Fibroblast of upper back skin (primary cell): ENCODE results near the gene TYRP1.
"Not testable (repeated sequence)": the region's sequence is repeated elsewhere in the genome, so short reads cannot be mapped to it uniquely, and the experiment has no call there.

Source experiments
- DNase-seq: peaks from one replicate; pipeline ENCODE4 v3.0.0-alpha.2; 2013

The TYRP1 gene

GRCh38 chr9:12693141-12693540 lies at the start of gene TYRP1:
TSS of gene TYRP1 (plus strand) at chr9:12693385. CDS start at chr9:12693997, 612 bp downstream.
- DNase-seq, result no peak

GRCh38 chr9:12643686-12644085 lies 49.5 kb upstream of the TYRP1 start:
- peak; percentile 61 for DNase-seq

DNA sequence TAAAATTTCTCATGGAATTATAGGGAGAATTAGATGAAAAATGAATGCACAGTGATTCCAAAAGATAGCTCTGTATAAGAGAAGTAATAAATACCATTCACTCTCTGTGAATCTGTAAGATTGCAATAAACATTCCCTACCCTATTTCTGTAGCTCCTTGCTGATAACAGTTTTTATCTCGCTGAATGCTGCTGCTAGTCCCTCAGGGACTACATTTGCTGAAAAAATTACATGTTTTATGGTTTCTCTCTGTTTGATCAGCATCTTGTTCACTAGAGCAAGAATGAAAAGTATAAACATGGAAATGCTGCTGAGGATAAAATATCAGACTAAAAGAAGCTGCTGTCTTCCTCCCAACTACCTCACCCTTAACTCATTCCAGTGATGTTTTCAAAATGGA lies 44.3 kb upstream of the TYRP1 start:
- no peak for DNase-seq

DNA sequence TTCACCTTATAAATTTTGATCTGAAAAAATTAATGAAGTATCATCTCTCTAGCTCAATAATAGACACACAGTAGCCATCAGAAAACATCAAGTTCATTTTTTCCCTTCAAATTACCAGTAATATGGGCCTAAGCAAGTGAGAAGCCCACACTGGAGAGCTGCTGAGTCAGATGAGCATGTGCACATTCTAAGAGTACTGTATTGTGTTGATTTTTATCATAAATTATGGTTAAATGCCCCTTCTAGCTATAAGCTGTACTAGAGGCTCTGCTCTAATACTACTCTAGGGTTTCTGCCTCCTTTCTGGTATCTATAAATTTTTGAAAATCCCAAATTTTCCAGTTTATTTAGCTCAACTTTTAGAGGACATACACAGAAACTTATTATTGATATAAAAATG lies 42.1 kb upstream of the TYRP1 start:
- DNase-seq, result no peak

DNA sequence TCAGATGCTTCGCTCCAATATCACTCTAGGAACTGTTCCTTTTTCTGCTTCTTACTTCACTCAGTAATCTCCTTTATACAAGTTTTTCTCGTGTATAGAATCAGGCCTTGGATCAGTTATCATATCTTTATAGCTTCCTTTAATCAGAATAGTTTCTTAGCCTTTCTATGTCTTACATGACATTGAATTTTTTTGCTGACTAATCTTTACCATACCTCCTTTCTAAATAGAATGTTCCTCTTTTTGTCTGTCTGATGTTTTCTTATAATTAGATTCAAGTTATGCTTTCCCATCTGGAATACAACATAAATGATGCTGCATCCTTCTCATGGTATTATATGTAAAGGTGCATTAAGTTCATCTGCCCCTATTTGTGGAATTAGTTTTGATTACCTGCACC lies 40.2 kb upstream of the TYRP1 start:
- no peak for DNase-seq

GRCh38 chr9:12656803-12657202 lies 36.4 kb upstream of the TYRP1 start:
- DNase-seq, result no peak

GRCh38 chr9:12657233-12657632 lies 36.0 kb upstream of the TYRP1 start:
- DNase-seq, result no peak

DNA sequence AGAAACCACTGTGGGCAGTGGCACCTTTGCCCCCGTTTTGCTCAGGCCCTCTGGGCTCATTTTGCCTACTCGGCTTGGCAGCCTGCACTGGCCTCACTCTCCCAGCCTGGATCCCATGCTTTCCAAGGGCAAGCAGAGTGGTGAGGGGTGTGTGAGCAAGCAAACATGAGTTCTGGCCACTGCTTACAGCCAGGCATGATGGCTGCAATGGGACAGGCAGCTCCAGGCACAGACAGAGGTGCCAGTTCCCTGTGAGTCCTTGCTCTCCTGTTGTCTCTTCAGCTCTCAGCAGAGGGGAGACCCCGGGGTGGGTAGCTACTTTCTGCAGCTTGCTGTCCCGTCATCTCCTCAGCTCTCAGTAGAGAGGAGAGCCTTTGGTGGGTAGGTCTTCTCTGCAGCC lies 35.2 kb upstream of the TYRP1 start:
- DNase-seq, result no peak

DNA sequence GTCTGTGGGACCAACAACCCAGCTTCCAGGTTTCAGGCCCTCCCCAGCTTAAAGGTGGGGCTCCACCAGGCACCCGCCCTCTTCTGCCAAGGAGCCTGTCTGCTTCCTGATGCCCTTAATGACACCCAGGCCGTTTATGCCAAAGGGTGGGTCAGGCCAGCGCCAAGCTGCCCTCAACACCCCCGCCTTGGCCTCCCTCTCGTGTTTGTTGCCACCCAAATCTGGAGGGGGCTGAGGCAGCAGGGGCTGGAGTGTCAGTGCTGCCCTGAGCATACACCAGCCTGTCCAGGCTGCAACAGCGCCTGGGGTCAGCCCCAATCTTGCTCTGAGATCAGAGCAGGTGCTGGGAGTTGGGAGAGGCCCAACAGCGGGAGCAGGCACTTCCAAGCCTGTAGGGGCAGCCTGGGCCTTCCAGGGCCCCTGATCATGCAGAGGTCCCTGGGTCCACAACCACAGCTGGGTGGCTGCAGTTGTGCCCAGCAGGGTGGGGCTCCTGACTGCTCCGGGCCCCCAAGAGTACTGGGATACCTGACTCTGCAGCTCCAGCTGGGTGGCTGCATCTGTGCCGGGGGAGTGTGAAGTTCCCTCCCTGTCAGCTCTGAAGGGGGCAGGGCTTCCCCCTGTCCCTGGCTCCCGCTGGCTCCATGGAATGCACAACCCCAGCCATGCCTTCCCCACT lies 34.5 kb upstream of the TYRP1 start:
- DNase-seq, result no peak

- no peak for DNase-seq
Measured at GRCh38 chr9:12659220-12659619, 34.0 kb upstream of the TYRP1 start.

- DNase-seq, result no peak
Measured at GRCh38 chr9:12666813-12667212, 26.4 kb upstream of the TYRP1 start.

- DNase-seq, result no peak
Measured at GRCh38 chr9:12667892-12668291, 25.3 kb upstream of the TYRP1 start.

- no peak for DNase-seq
Measured at GRCh38 chr9:12670006-12670405, 23.2 kb upstream of the TYRP1 start.

GRCh38 chr9:12674961-12675360 lies 18.2 kb upstream of the TYRP1 start:
- no peak for DNase-seq

DNA sequence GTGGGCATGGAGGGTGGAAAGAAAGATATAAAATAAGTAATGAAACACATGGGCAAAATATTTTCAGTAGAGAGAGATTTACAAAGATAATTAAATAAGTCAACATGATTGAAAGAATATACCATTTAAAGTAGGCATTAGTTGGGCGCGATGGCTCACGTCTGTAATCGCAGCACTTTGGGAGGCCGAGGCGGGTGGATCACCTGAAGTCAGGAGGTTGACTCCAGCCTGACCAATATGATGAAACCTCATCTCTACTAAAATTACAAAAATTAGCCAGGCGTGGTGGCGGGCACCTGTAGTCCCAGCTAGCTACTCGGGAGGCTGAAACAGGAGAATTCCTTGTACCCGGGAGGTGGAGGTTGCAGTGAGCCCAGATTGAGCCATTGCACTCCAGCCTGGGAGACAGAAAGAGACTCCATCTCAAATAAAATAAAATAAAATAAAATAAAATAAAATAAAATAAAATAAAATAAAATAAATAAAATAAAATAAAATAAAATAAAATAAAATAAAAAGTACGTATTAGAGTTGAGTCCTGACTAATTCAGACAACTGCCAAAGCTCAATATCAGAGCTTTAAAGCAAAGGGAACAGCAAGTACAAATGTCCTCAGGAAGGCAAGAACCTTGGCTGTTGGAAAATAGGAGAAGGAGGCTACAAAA lies 15.6 kb upstream of the TYRP1 start:
- DNase-seq, result not testable (repeated sequence)

GRCh38 chr9:12680341-12680740 lies 12.8 kb upstream of the TYRP1 start:
- DNase-seq, result peak; percentile 81

DNA sequence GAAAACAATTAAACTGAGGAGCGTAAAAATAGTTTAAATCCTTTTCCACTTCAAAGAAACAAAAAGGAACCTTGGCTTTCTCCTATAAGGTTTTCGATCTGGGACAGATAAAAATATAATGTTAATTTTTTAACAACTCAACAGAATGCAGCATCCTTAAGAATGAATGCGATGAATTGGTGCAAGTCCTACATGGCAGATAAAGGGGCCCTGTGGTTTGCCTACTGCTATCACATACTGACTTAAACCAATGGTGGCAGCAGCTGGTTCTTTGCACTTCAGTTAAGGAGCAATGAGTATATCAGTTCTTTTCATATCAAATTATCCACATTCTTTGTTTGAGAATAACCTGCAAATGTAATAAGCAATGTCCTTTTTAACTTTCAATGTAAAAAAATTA lies 12.4 kb upstream of the TYRP1 start:
- no peak for DNase-seq

DNA sequence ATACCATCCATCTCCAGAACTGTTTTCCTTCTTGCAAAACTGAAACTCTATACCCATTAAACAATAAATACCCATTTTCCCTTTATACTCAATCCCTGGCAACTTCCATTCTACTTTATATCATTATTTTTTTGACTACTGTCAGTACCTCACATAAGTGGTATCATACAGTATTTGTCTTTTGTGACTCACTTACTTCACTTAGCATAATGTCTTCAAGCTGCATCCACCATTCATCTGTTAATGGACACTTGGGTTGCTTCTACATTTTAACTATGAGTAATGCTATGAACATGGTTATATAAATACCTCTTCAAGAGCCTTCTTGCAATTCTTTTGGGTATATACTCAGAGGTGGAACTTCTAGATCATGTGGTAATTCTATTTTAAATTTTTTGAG lies 11.6 kb upstream of the TYRP1 start:
- peak; percentile 81 for DNase-seq

- peak; percentile 36 for DNase-seq
Measured at GRCh38 chr9:12684974-12685373, 8.2 kb upstream of the TYRP1 start.

- DNase-seq, result no peak
Measured at GRCh38 chr9:12689233-12689632, 4.0 kb upstream of the TYRP1 start.

DNA sequence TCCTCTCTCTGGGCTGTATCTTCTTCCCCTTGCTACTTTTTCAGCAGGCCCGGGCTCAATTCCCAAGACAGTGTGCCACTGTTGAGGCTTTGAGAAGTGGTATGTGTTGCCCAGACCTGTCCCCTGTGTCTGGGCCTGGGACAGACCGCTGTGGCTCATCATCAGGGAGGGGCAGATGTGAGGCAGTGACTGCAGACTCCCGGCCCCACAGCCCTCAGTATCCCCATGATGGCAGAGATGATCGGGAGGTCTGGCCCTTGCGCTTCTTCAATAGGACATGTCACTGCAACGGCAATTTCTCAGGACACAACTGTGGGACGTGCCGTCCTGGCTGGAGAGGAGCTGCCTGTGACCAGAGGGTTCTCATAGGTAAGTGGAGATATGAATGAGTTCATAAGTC lies 828 bp downstream of the TYRP1 start:
- no peak for DNase-seq

- peak; percentile 11 for DNase-seq
Measured at GRCh38 chr9:12695474-12695873, 2.3 kb downstream of the TYRP1 start.

GRCh38 chr9:12696931-12697622 lies 3.9 kb downstream of the TYRP1 start:
- DNase-seq, result peak; percentile 93

DNA sequence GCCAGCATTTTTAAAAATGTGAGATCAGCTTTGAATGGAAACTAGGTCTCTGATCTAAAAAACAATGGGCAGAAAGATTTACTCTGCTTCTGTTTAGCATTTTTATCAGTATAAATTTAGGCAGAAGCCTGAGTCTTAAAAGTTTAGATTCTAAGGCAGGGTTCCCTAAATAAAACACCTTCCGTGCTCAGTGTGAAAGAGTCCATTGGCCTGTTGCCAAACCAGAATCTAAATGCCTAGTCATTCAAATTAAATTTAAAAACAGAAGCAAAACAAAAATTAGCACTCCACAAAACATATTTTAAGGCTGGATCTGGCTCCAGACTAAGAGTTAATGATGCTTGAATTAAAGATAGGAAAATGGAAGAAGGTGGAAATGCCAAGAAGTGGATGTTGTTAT lies 4.5 kb downstream of the TYRP1 start:
- DNase-seq, result peak; percentile 15
